NCI-H2196 (cell line): Measurements from ENCODE around the gene SLC22A13.

ENCODE experiments used
- DNase-seq: peaks from one replicate; lab custom pipeline; 2025; ENCODE audit not compliant: unreplicated experiment; lab: John Stamatoyannopoulos, UW

The SLC22A13 gene

GRCh38 chr3:38327335-38328009 lies 61.9 kb downstream of the SLC22A13 start:
- no peak for DNase-seq
